HG02885 (cell line): ENCODE data around the gene DHRS3.
"Not testable (repeated sequence)": the region's sequence is repeated elsewhere in the genome, so short reads cannot be mapped to it uniquely, and the experiment has no call there.

Experiments used
- ATAC-seq: cut with Tn5 transposase; IDR thresholded peaks from one replicate; pipeline ENCODE4 v1.9.1; 2021; ENCODE audit warnings: mild to moderate bottlenecking; ENCODE audit not compliant: unreplicated experiment, poor library complexity

The DHRS3 gene

GRCh38 chr1:12544357-12544756 lies 73.7 kb downstream of the DHRS3 start:
- ATAC-seq: no peak

DNA sequence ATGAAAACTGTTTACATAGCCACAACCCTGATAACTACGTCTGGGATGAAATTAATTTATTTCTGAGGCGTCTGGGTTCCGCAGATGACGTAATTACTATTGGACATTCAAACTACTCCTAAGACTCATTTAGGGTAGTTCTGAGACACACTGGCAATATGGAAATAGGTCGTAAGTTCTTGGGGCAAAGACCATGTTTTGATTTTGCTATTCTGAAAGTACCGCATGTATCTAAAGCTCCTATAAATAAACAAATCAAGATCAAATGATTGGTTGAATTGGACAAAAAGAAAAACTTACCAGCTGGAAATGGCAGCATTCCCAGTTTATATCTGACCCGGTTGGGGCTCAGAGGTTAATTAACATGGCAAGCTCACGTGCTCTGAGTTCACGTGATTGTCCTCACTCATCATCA lies 74.3 kb downstream of the DHRS3 start:
- ATAC-seq: no peak

GRCh38 chr1:12542616-12543592 lies 75.1 kb downstream of the DHRS3 start:
- ATAC-seq: no peak

GRCh38 chr1:12542138-12542465 lies 75.9 kb downstream of the DHRS3 start:
- ATAC-seq: no peak

GRCh38 chr1:12541274-12542137 lies 76.5 kb downstream of the DHRS3 start:
- ATAC-seq: no peak

- ATAC-seq: no peak
Observed at GRCh38 chr1:12540580-12541273, 77.3 kb downstream of the DHRS3 start.

DNA sequence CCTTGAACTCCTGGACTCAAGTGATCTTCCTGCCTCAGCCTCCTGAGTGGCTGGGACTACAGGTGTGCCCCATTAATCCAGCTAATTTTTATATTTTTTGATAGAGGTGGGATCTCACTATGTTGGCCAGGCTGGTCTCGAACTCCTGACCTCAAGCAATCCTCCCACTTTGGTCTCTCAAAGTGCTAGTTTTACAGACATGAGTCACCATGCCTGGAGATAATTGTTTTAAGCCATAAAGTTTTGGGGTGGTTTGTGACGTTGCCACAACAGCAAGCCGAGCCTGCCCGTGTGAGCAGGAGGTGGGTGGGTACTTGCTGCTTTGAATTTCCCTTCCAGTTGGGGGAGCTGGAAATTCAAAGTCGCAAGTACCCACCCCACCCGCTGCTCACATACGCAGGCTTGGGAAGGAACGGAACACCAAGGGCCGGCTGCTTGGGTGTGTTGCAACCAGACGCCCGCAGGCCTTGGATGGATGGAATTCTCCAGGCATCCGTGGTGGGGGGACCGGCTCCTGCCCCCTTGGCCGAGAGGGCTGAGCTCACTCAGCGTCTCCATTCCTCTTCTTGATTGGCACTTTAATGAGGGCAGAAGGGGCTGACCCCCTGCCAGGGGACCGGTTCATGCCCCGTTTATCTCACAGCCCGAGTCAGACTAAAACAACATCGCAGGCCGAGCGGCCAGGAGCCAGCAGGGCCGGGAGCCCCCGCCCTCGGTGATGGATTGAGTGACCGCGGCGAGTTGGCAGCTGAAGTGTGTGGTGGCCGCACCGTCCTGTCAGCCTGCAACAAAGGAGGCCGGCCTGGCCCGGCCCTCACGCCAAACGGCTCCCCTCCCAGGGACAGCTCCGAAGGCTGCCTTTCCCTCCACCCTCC lies 78.1 kb downstream of the DHRS3 start:
- no peak for ATAC-seq

GRCh38 chr1:12539320-12539704 lies 78.7 kb downstream of the DHRS3 start:
- ATAC-seq: no peak

- ATAC-seq: not testable (repeated sequence)
Observed at GRCh38 chr1:12538536-12538935, 79.5 kb downstream of the DHRS3 start.

DNA sequence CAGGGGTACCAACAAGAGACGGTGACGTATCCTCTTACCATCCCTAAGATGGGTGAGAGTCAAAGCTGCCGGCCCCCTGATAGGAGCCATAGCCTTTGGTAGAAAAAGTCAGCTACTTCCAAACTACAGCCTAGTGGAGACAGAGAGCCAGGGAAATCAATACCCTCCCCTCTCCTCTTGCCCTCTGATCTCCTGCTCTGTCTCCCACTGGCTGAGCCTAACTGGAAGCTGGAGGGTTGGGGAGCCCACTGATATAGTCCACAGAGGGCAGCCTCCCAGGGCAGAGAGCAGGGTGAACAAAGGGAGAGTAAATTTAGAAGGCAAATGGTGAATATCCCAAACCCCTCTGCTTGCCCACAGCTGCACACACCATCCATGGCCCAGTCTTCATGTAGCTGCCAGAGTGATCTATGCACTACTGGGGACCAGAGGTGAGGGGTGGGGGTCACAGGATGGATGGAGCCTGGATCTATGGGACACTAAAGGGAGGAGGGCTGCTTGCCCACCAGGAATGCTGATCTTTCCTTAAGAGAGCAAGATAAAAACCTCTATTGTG lies 80.0 kb downstream of the DHRS3 start:
- no peak for ATAC-seq

DNA sequence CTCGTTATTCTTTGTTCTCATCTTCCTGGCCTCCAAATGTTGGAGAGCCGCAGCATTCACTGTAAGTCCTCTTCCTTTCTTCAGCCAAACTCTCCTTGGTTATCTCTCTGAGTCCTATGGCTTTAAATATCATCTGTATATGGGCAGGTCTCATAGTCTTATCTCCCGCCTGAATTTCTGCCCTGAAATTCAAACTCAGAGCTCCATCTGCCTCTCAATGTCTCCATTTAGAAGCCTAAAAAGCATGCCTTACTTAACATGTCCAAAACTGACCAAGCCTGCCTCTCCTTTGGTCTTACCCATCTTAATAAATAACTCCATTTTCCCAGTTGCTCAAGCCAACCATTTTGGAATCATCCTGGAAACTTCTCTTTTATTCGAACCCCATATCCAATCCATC lies 80.7 kb downstream of the DHRS3 start:
- ATAC-seq: no peak

DNA sequence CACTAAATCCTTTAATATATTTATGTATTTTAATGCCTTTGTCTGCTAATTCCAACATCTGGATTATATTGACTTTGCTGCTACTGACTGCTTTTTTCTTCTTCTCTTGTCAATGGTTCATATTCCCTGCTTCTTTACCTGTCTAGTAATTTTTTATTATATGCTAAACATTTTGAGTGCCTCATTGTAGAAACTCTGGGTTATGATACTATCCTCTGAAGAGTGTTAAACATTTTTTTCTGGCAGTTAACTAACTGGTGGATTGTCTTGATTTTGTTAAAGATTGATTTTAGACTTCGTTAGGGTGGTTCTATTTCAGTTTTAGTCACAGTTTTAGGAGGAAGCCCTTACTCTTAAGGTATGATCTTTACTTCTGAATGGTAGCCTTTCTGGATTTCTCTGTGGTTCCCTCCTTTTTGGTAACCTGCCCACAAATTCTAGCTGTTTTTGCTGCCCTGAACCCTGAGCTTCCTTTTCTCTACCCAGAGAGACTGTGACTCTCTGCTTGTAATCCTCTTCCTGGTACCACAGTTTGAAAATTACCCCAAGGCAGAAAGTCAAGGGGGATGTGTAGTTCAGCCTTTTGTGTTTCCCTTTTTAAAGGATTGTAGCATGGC lies 81.9 kb downstream of the DHRS3 start:
- no peak for ATAC-seq

GRCh38 chr1:12532405-12533315 lies 85.3 kb downstream of the DHRS3 start:
- no peak for ATAC-seq

- ATAC-seq: no peak
Observed at GRCh38 chr1:12531179-12531499, 86.9 kb downstream of the DHRS3 start.

GRCh38 chr1:12530462-12531178 lies 87.4 kb downstream of the DHRS3 start:
- no peak for ATAC-seq

- ATAC-seq: no peak
Observed at GRCh38 chr1:12529640-12530174, 88.3 kb downstream of the DHRS3 start.
